Fibroblast of lung (primary cell): ENCODE measurements around the gene FOXC1.

Source experiments
- CTCF ChIP-seq, 2 donors: IDR thresholded peaks in 1 of 2; conservative IDR thresholded peaks in 1 of 2; 1 replicate in 1 of 2; 2 replicates in 1 of 2; pipeline ENCODE4 v1.5.1; 2011 to 2012; ENCODE audit warnings: low read length in 2 of 2, control low read depth in 1 of 2, inconsistent platforms in 1 of 2, low read depth in 1 of 2, mild to moderate bottlenecking in 1 of 2
- EZH2 ChIP-seq: IDR thresholded peaks from 2 replicates; pipeline ENCODE4 v1.5.1; 2012; ENCODE audit warnings: low read length, control low read depth, mild to moderate bottlenecking; ENCODE audit errors: missing control alignments

GRCh38 chr6:1595271-1596087, 14.2 kb upstream of the FOXC1 start:
- no peak for TF ChIP-seq CTCF (conservative IDR thresholded peaks at IDR 0.05 in 1 of 2, IDR thresholded peaks at IDR 0.05 in 1 of 2; ENCODE audit: low read depth in 1 of 2, low read length in 2 of 2)
- no peak for TF ChIP-seq EZH2
